Epithelial cell of esophagus (primary cell): ENCODE data around the gene PODXL2.

ENCODE experiments used
- DNase-seq: peaks from one replicate; pipeline ENCODE4 v3.0.0; 2010; ENCODE audit warnings: low read depth
- H3K4me3 ChIP-seq: 2 replicates; pipeline ENCODE4 v1.5.1; 2011; ENCODE audit warnings: mild to moderate bottlenecking, low read length, control low read depth
- CTCF ChIP-seq: IDR thresholded peaks from 2 replicates; pipeline ENCODE4 v1.5.1; 2011; ENCODE audit warnings: low read depth, mild to moderate bottlenecking, low read length, control low read depth, inconsistent platforms; ENCODE audit not compliant: insufficient read depth; ENCODE audit errors: missing control alignments

The PODXL2 gene

GRCh38 chr3:127722091-127722784 lies 93.3 kb downstream of the PODXL2 start:
- DNase-seq, result no peak
- no peak for TF ChIP-seq CTCF
- H3K4me3 ChIP-seq, result no peak overlapping the region
